NCI-H1436 treated with DMSO at 0.1 percent for 48 hours (cell line): ENCODE data around the gene KCNH5.

Experiments
- DNase-seq: peaks from one replicate; lab custom pipeline; 2025; lab: John Stamatoyannopoulos, UW

Gene KCNH5

GRCh38 chr14:63006531-63006930 is 38.7 kb downstream of the KCNH5 start:
- no peak for DNase-seq

GRCh38 chr14:62994096-62994495 is 51.2 kb downstream of the KCNH5 start:
- DNase-seq: no peak

- DNase-seq: no peak
Observed at GRCh38 chr14:62988967-62989366, 56.3 kb downstream of the KCNH5 start.

GRCh38 chr14:62983821-62984220 is 61.4 kb downstream of the KCNH5 start:
- no peak for DNase-seq

GRCh38 chr14:62980693-62981092 is 64.6 kb downstream of the KCNH5 start:
- no peak for DNase-seq

- DNase-seq: no peak
Observed at GRCh38 chr14:62957562-62957961, 87.7 kb downstream of the KCNH5 start.

- no peak for DNase-seq
Observed at GRCh38 chr14:62956413-62956812, 88.8 kb downstream of the KCNH5 start.

GRCh38 chr14:62954165-62954564 is 91.1 kb downstream of the KCNH5 start:
- no peak for DNase-seq

GRCh38 chr14:62952226-62952625 is 93.0 kb downstream of the KCNH5 start:
- DNase-seq: no peak

- no peak for DNase-seq
Observed at GRCh38 chr14:62947301-62947700, 98.0 kb downstream of the KCNH5 start.

GRCh38 chr14:62946221-62946620 is 99.0 kb downstream of the KCNH5 start:
- DNase-seq: no peak

- no peak for DNase-seq
Observed at GRCh38 chr14:62943202-62943601, 102.1 kb downstream of the KCNH5 start.

- no peak for DNase-seq
Observed at GRCh38 chr14:62939970-62940369, 105.3 kb downstream of the KCNH5 start.

- DNase-seq: no peak
Observed at GRCh38 chr14:62938778-62939177, 106.5 kb downstream of the KCNH5 start.

GRCh38 chr14:62934439-62934838 is 110.8 kb downstream of the KCNH5 start:
- DNase-seq: no peak

GRCh38 chr14:62921466-62921865 is 123.8 kb downstream of the KCNH5 start:
- DNase-seq: no peak

- no peak for DNase-seq
Observed at GRCh38 chr14:62916551-62916950, 128.7 kb downstream of the KCNH5 start.

GRCh38 chr14:62914873-62915272 is 130.4 kb downstream of the KCNH5 start:
- DNase-seq: no peak

GRCh38 chr14:62914025-62914424 is 131.2 kb downstream of the KCNH5 start:
- no peak for DNase-seq

- DNase-seq: no peak
Observed at GRCh38 chr14:62908506-62908905, 136.8 kb downstream of the KCNH5 start.

- DNase-seq: no peak
Observed at GRCh38 chr14:62905566-62905965, 139.7 kb downstream of the KCNH5 start.

- no peak for DNase-seq
Observed at GRCh38 chr14:62897771-62898170, 147.5 kb downstream of the KCNH5 start.

GRCh38 chr14:62896932-62897456 is 148.3 kb downstream of the KCNH5 start:
- DNase-seq: no peak

- no peak for DNase-seq
Observed at GRCh38 chr14:62894736-62895135, 150.5 kb downstream of the KCNH5 start.

GRCh38 chr14:62889364-62889763 is 155.9 kb downstream of the KCNH5 start:
- no peak for DNase-seq
